Stimulated activated CD4-positive, alpha-beta T cell treated with anti-CD3 and anti-CD28 coated beads, TNF-alpha, amount 100 ng/mL, for 4 hours (primary cell): ENCODE results near the gene WDR64.
"Not testable (repeated sequence)": the region's sequence is repeated elsewhere in the genome, so short reads cannot be mapped to it uniquely, and the experiment has no call there.

ENCODE experiments used
- DNase-seq, 3 experiments: peaks; one replicate each; pipeline ENCODE4 v3.0.0-alpha.2; 2020; ENCODE audit warnings: low read depth in 3 of 3

Gene WDR64

DNA sequence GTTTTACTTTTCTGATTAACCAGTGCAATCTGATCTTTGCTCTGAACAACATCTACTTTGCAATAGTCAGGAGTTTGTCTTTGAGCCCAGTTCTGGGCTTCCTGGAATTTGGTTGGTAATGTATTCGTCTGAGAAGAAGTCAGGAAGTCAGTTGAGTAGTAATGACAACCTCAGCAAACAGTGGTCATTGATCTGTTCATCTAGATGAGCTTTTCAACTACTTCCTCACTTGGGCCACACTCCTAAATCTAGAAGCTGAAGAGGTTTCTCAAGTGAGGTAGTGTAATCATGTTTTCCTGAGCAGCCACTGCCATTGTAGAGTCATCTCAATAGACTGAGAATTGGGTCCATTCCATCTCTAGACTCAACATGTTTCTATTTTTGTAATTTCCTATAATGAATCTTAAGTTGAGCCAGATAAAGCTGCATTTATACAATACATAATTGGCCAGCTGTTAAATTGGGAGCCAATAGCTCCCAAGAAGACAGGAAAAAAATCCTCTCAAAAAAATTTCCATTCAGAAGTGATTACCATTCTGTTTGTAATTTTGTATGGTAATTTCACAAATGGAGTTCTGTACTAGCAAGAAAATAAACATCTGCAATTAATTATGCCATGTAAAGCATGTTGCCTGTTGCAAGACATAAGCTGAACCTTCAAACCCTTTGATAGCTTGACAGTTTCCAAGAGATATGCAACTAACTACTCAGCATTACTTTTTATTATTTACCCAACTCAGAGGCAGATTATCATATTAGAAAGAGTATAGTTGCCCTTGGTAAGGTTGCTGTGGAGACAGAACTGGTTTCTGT is 49.6 kb downstream of the WDR64 start:
- DNase-seq: no peak

- DNase-seq: no peak
These were observed 50.6 kb downstream of the WDR64 start for GRCh38 chr1:241702442-241703373.

DNA sequence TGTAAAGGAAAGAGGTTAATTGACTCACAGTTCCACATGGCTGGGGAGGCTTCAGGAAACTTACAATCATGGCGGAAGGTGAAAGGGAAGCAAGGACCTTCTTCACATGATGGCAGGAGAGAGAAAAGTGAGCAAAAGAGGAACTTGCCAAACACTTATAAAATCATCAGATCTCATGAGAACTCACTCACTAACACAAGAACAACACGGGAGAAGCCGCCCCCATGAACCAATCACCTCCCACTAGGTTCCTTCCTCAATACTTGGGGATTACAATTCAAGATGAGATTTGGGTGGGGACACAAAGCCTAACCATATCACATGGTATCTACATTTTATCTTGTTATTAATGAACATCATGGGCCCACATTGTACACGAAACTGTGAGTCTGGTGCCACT is 51.7 kb downstream of the WDR64 start:
- DNase-seq: not testable (repeated sequence)

GRCh38 chr1:241706257-241706656 is 54.2 kb downstream of the WDR64 start:
- DNase-seq: no peak

DNA sequence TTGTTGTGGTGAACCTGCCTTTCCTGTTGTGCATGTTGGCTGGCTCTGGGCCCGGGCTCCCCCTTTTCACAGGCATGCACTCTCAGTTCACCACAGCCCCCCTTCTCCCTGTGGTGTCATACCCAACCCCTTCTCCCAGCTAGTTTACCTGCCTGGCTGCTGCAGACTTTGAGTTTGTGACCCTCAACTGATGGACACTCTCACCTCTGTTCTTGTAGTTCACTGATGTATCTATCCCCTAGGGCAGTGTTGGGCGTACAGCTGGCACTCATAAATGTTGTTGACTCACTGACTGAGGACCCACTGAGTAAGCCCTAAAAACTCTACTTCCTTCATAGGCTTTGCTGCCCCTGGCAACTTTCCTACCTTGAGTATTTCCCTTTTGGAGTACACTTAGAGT is 54.9 kb downstream of the WDR64 start:
- no peak for DNase-seq

- DNase-seq: no peak
These were observed 55.4 kb downstream of the WDR64 start for GRCh38 chr1:241707442-241707841.

- DNase-seq: no peak
These were observed 59.2 kb downstream of the WDR64 start for GRCh38 chr1:241711326-241711725.

DNA sequence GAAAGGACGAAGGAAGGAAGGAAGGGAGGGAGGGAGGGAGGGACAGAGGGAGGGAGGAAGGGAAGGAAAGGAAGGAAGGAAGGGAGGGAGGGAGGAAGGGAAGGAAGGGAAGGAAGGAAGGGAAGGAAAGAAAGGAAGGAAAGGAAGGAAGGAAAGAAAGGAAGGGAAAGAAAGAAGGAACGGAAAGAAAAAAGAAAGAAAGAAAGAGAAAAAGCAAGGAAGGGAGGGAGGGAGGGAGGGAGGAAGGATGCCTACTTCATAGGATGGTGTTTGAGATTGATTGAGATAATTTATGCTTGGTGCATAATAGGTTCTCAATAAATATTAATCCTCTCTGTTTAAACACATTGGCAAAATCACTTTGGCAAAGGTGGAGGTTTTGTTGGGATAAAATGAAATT is 61.2 kb downstream of the WDR64 start:
- DNase-seq: no peak

DNA sequence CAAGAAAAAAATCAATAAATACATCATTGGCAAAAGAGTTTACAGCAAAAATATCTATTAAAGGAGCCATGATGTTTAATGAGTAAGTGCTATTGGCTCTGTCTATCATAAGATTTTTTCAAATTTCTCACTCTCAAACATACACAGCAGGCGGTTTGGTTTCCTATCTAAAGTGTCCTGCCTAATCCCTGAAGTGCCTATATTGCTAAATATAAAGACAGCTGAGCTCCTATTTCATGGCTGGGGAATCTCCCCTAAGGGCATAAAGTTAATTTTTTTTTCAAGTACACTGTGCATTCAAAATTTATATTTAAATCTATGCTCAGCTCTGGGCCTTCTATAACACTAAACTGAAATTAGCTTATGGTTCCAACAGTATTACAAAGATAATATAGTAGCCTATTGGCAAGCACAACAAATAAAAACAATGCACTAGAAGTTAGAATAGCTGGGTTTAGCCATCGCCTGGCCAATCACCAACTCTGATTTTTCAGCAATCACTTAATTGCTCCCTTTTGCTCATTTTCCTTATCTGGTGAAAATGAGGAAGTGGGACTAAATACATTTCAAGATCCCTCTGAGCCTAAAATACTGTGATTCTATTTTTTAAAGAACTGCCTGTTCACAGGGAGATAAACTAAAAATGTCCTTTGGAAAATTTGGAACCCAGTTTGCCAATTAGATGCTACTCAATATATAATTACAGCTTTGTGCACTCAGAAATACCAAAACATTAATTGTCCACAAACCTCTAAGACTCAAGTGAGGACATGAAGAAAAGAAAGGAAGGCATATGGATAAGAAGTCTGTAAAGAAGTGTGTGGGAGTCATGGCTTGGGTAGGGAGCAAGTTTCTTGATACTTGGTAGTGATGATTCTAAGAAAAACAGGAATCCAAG is 62.5 kb downstream of the WDR64 start:
- no peak for DNase-seq

DNA sequence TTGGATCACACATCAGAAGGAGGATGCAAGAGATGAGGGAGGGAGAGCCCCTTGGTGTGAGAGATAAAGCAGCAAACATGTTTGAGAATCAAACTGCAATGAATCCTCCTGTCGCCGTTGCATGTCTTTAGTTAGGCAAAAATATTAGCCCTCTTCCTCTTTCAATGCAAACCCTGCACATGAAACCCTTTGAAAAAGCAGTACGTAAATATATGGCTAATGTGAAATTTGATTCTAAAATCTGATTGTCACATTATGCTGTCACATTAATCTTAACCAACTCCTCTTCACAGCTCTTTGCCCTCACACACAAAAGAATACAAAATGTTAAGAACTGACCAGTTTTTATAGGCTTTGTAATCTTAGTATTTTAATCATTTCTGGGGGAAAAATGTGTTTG is 63.4 kb downstream of the WDR64 start:
- DNase-seq: no peak

GRCh38 chr1:241715956-241716355 is 63.9 kb downstream of the WDR64 start:
- no peak for DNase-seq

- DNase-seq: no peak
These were observed 65.0 kb downstream of the WDR64 start for GRCh38 chr1:241716915-241717656.

DNA sequence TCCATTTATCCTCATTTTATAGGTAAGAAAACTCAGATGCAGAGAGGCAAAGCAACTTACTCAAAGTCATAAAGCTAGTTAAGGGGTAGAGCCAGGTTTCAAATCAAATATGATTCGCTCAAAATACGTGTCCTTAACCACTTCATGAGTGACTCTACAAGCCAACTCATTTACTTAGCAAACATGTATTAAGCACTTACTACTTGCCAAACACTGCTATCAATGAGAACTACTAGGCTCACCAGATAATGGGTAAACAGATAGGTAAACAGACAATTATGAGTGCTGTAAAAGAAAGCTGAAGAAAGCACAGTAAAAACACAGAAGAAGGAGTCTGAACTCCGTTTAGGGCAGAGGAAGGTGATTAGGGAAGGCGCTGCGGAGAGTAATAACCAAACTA is 65.9 kb downstream of the WDR64 start:
- DNase-seq: no peak

- DNase-seq: no peak
These were observed 68.9 kb downstream of the WDR64 start for GRCh38 chr1:241721011-241721410.

DNA sequence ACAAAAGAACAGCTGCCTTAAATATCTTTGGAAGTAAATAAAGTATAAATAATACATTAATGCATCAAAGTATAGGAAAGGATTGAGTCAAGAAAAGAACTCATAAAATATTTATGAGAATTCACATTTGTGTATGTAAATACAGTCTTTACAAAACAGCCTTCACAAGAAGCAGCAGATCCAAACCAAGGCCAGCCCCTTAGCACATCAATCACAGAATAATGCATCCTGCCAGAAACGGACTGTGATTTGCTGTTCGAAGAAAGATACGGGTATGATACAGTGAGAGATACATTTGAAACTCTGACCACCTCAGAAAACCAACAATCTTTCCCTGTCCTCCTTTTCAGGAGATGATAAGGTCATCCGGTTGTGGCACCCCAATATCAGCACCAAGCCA is 70.9 kb downstream of the WDR64 start:
- no peak for DNase-seq

DNA sequence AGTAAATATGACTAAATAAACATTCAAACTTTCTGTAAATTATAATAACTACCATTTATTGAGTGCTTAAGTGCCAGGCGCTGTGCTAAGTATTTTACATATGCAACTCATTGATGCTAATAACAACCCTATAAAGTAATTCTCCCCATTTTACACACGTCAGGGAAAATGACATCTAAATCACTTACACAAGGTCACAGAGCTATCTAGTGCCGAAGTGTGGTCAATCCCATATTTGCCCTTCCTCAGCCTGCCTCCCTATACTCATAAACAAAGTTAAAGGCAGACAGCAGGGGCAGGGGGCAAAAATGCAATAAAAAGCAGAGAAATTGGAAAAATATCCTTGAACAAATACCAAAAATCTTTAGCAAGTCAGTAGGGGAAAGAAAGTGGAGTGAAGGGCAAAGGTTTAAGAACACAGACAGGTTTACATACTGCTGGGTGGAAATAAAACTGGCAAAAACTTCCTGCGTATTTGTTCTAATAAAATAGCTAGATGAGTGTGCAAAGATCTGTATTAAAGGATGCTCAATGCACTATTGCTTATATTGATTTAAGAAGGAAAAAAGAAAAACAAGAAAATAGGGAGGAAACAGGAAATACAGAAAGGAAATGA is 72.8 kb downstream of the WDR64 start:
- DNase-seq: no peak

- DNase-seq: no peak
These were observed 78.0 kb downstream of the WDR64 start for GRCh38 chr1:241730031-241730430.

DNA sequence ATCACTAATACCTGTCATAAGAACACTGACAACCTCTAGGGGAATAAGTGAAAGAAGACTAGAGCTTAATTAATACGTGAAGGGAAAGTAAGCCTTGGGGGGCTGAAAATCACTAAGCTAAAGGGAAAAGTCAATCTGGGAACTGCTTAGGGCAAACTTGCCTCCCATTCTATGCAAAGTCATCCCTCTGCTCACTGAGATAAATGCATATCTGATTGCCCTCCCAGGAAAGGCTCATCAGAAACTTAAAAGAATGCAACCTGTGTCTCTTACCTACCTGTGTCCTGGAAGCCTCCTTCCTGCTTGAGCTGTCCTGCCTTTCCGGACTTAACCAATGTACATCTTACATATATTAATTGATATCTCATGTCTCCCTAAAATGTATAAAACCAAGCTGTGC is 81.8 kb downstream of the WDR64 start:
- DNase-seq: no peak

- no peak for DNase-seq
These were observed 82.5 kb downstream of the WDR64 start for GRCh38 chr1:241734533-241734932.

DNA sequence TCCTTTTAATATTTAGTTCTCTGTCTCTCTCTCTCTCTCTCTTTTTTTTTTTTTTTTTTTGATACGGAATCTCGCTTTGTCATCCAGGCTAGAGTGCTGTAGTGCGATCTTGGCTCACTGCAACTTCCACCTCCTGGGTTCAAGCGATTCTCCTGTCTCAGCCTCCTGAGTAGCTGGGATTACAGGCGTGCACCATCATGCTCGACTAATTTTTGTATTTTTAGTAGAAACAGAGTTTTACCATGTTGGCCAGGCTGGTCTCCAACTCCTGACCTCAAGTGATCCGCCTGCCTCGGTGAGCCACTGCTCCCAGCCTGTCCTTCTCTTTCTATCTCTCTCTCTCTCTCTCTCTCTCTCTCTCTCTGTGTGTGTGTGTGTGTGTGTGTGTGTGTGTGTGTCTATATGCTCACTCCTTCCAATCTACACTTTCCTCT is 83.4 kb downstream of the WDR64 start:
- DNase-seq: not testable (repeated sequence)

DNA sequence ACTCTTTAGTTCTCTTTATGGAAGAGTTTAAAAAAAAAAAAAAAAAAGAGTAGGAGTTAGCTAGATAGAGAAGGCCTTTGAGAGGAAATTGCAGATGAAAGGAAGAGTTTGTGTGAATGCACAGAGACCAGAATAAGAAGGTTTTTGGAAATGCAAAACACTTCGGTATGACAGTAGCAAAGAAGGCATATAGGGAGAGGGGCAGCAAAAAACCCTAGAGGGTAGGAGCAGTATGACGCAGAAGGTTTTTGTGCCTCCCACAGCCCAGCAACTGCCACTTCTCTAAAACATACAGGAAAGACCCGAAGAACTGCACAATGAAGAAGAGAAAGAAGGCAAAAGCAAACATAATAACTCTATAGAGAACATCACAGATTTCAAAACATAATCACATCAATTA is 84.3 kb downstream of the WDR64 start:
- DNase-seq: no peak
